Type B pancreatic cell (in vitro differentiated cells): Measurements from ENCODE around the gene INPP4A. TPM values are rescaled to one million over a fixed set of nuclear protein-coding genes. Genes with fewer than 3 reads are reported as not detected.

Source experiments
- DNase-seq: peaks from one replicate; pipeline ENCODE4 v3.0.0; 2021; ENCODE audit warnings: mixed read lengths; ENCODE audit not compliant: unreplicated experiment; ENCODE audit errors: extremely low spot score
- H3K27ac Mint-ChIP-seq: 2 replicates; pipeline ENCODE4 v1.8.0; 2021; ENCODE audit warnings: mild to moderate bottlenecking, mixed read lengths
- H3K27me3 Mint-ChIP-seq: 2 replicates; pipeline ENCODE4 v1.8.0; 2021; ENCODE audit warnings: mixed read lengths
- H3K36me3 Mint-ChIP-seq: 2 replicates; pipeline ENCODE4 v1.8.0; 2021; ENCODE audit warnings: mixed read lengths
- H3K4me1 Mint-ChIP-seq: one replicate; pipeline ENCODE4 v1.8.0; 2021; ENCODE audit warnings: mixed read lengths; ENCODE audit not compliant: unreplicated experiment
- H3K4me3 Mint-ChIP-seq: 2 replicates; pipeline ENCODE4 v1.8.0; 2021; ENCODE audit warnings: mild to moderate bottlenecking, mixed read lengths
- H3K9me3 Mint-ChIP-seq: 2 replicates; pipeline ENCODE4 v1.8.0; 2021; ENCODE audit warnings: mixed read lengths
- CTCF ChIP-seq: fragments of 200-600 bp; sonication (generic); conservative IDR thresholded peaks from 2 replicates; pipeline ENCODE4 v1.5.0; 2021; ENCODE audit warnings: antibody characterized with exemption, mild to moderate bottlenecking
- total RNA-seq: library from RNA; stranded (reverse); gene quantifications from 2 replicates; pipeline ENCODE4 v1.2.1, GENCODE V29; 2021; ENCODE audit warnings: low replicate concordance

INPP4A gene
- total RNA-seq, 1 donor from 2014 or later, result 37.6 TPM

- Mint-ChIP-seq H3K4me3 (no peak overlapping the region), H3K36me3 (no peaks in the 10 kb centered on the region), H3K4me1 (peaks cover 40% of the 10 kb centered on the region), H3K27ac (no peak overlapping the region), H3K27me3 (no peaks in the 10 kb centered on the region), H3K9me3 (no peaks in the 10 kb centered on the region)
- no peak for DNase-seq
- TF ChIP-seq CTCF, result no peak
Observed at GRCh38 chr2:98477506-98477905, 32.8 kb downstream of the INPP4A start.

GRCh38 chr2:98478088-98478551, 33.5 kb downstream of the INPP4A start:
- Mint-ChIP-seq H3K36me3 (no peaks in the 10 kb centered on the region), H3K27me3 (no peaks in the 10 kb centered on the region), H3K27ac (no peak overlapping the region), H3K4me3 (no peak overlapping the region), H3K9me3 (no peaks in the 10 kb centered on the region), H3K4me1 (peaks cover 43% of the 10 kb centered on the region)
- DNase-seq, result no peak
- no peak for TF ChIP-seq CTCF

- no peak for DNase-seq
- Mint-ChIP-seq H3K36me3 (no peaks in the 10 kb centered on the region), H3K4me1 (peaks cover 47% of the 10 kb centered on the region), H3K27me3 (no peaks in the 10 kb centered on the region), H3K4me3 (no peak overlapping the region), H3K9me3 (no peaks in the 10 kb centered on the region), H3K27ac (no peak overlapping the region)
- no peak for TF ChIP-seq CTCF
Observed at GRCh38 chr2:98478907-98479306, 34.2 kb downstream of the INPP4A start.

GRCh38 chr2:98479371-98479770, 34.7 kb downstream of the INPP4A start:
- DNase-seq, result no peak
- Mint-ChIP-seq H3K27me3 (no peaks in the 10 kb centered on the region), H3K4me3 (no peak overlapping the region), H3K9me3 (no peaks in the 10 kb centered on the region), H3K27ac (no peak overlapping the region), H3K36me3 (no peaks in the 10 kb centered on the region), H3K4me1 (peaks cover 49% of the 10 kb centered on the region)
- TF ChIP-seq CTCF, result no peak

- Mint-ChIP-seq H3K27me3 (no peaks in the 10 kb centered on the region), H3K9me3 (no peaks in the 10 kb centered on the region), H3K36me3 (no peaks in the 10 kb centered on the region), H3K27ac (peak overlapping the region; percentile 36), H3K4me1 (peaks cover 52% of the 10 kb centered on the region), H3K4me3 (peak overlapping the region; percentile 50)
- no peak for DNase-seq
- TF ChIP-seq CTCF, result no peak
Observed at GRCh38 chr2:98479959-98480524, 35.4 kb downstream of the INPP4A start.

- peaks cover 51% of the 10 kb centered on the region for H3K4me1 Mint-ChIP-seq
Observed at GRCh38 chr2:98480598-98480997, 35.9 kb downstream of the INPP4A start.

More at GRCh38 chr2:98480598-98480997, 35.9 kb downstream of the INPP4A start:
- no peak for DNase-seq
- no peak for TF ChIP-seq CTCF
- Mint-ChIP-seq H3K36me3 (no peaks in the 10 kb centered on the region), H3K9me3 (no peaks in the 10 kb centered on the region), H3K27ac (peak overlapping the region; percentile 36), H3K4me3 (no peak overlapping the region), H3K27me3 (no peaks in the 10 kb centered on the region)
